ENCODE data around the gene LIPC. TPM values are rescaled to one million over a fixed set of nuclear protein-coding genes. Genes with fewer than 3 reads are reported as not detected.
A peak's percentile ranks its signal among the peaks of the same experiment; 100 is the strongest.

LIPC gene
- total and polyA plus RNA-seq, 8 donors: 0.11 to 1.0 (median 0.60) TPM

DNA sequence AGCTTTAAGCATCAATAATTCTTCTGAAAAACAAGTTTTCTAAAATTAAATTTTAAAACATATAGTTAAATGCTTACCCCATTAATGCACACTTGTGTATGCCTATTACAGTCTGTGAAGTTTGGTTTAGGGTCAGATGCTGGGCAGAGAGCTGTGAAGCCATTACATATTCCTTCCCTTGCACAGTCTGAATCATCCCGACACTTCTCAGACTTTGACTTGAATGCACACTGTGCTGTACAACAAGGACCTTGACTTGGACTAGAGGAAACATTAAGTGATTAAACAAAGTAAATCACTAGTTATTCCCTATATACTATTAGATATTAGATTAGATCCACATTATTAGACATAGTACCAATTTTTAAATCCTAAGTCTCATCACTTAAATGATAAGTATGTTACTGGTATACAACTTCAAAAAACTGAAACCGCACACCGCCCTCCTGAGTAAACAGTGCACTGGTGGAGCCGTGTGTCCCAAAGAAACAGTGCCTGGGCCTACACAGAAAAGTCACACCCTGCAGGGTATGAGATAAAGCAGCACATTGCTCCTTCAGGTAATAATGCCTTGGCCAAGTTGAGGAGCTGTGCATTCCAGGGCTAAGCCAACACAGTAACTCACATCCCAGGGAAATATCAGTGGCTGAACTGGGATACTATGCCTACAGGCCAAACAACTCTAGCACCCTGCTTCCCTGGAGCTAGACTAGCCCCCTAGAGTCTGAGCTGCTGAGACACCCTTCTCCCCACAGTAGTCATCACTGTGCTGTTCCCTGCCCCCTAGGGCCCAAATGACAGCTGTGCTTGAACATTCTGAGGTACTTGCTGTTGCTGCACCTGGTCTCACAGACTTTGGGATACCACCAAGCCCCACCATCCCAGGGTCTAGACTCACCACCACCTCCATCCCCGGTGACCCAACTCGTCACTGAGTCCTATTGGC lies 180.2 kb downstream of the LIPC start:
- intact Hi-C loops (cut with DNase I): no loop called here
- TF ChIP-seq, protein P1, sequence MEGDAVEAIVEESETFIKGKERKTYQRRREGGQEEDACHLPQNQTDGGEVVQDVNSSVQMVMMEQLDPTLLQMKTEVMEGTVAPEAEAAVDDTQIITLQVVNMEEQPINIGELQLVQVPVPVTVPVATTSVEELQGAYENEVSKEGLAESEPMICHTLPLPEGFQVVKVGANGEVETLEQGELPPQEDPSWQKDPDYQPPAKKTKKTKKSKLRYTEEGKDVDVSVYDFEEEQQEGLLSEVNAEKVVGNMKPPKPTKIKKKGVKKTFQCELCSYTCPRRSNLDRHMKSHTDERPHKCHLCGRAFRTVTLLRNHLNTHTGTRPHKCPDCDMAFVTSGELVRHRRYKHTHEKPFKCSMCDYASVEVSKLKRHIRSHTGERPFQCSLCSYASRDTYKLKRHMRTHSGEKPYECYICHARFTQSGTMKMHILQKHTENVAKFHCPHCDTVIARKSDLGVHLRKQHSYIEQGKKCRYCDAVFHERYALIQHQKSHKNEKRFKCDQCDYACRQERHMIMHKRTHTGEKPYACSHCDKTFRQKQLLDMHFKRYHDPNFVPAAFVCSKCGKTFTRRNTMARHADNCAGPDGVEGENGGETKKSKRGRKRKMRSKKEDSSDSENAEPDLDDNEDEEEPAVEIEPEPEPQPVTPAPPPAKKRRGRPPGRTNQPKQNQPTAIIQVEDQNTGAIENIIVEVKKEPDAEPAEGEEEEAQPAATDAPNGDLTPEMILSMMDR (IDR thresholded peaks at IDR 0.05): no peak
- H3K4me1 ChIP-seq: peaks cover 0 to 6% of the 10 kb centered on the region in 2 donors
- no peaks in the 10 kb centered on the region for H3K27me3 ChIP-seq
- no peak overlapping the region for H3K4me3 ChIP-seq
- H3K27ac ChIP-seq: no peak overlapping the region
- peaks cover 0 to 12% of the 10 kb centered on the region in 2 donors for H3K9me3 ChIP-seq
- peak; percentile 60 for ATAC-seq
- DNase-seq: no peak
- H3K36me3 ChIP-seq: peaks cover 0 to 54% of the 10 kb centered on the region in 2 donors

DNA sequence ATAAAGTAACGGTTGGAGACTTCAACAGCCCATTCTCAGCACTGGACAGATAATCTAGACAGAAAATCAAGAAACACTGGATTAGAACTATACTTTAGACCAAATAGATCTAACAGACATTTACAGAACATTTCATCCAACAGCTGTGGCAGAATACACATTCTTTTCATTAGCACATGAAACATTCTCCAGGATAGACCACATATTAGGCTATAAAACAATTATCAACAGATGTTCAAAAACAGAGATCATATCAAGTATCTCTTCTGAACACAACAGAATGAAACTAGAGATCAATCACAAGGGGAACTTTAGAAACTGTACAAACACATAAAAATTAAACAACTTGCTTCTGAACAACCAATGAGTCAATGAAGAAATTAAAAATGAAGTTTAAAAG lies 184.4 kb downstream of the LIPC start:
- TF ChIP-seq, protein P1 (IDR thresholded peaks at IDR 0.05): no peak
- Histone ChIP-seq H3K36me3 (peaks cover 0 to 45% of the 10 kb centered on the region in 2 donors), H3K4me3 (no peak overlapping the region), H3K27me3 (no peaks in the 10 kb centered on the region), H3K27ac (no peak overlapping the region), H3K4me1 (no peaks in the 10 kb centered on the region), H3K9me3 (peaks cover 0 to 14% of the 10 kb centered on the region in 2 donors)
- ATAC-seq (no peak), DNase-seq (no peak)
- intact Hi-C loops (cut with DNase I): no loop called here

All from left lung (tissue), 10 donors.